Pulmonary artery endothelial cell (primary cell): ENCODE data around the gene GRM1. TPM values are rescaled to one million over a fixed set of nuclear protein-coding genes. Genes with fewer than 3 reads are reported as not detected.

Experiments
- DNase-seq: peaks from one replicate; pipeline ENCODE4 v3.0.0-alpha.2; 2011; ENCODE audit warnings: low read depth, low spot score
- total RNA-seq: library from RNA; depleted of rRNA; stranded (reverse); fragments of >200 nt; gene quantifications from 2 replicates; pipeline ENCODE4 v1.2.3, GENCODE V29; 2014

GRM1 gene
- total RNA-seq, 1 donor from 2014 or later = under 0.01 TPM

DNA sequence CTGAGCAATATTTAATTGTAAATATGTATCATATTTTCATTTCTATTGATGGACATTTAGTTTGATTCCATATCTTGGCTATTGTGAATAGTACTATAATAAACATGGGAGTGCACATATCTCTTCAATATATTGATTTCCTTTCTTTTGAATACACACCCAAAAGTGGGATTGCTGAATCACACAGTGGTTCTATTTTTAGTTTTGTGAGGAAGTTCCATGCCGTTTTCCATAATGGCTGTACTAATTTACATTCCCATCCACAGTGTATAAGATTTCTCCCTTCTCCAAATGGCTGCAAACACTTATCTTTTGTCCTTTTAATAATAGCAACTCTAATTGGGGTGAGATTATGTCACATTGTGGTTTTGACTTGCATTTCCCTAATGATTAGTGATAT lies 428.0 kb downstream of the GRM1 start:
- DNase-seq = no peak

GRCh38 chr6:146460941-146461340 lies 432.1 kb downstream of the GRM1 start:
- no peak for DNase-seq

DNA sequence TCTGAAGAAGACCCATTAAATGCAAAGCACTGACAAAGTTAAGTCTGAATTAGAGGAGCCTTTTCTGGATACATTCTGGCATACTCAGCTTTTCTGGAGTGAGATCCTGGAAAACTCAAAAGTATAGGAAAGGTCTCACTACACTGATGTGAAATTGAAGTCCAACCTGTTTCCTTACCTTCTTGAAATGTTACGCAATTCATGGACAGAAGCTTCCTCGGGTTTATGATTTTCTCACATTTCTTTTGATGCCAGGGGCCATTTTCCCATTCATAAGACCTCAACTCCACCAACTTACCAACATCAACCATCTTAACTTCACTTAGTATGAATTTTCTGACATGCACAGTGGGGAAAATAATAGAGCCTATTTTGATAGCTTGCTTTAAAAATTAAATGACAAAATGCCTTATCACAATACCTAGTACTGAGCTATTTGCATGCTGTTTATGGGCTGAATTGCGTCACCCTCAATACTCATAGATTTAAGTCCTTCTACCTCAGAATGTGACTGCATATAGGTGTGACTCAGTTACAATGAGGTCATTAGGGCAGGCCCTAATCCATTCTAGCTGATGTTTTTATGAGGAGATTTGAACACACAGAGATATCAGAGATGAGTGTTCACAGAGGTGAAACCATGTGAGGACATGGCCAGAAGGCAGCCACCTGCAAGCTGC lies 441.4 kb downstream of the GRM1 start:
- DNase-seq = no peak

GRCh38 chr6:146472918-146473317 lies 444.1 kb downstream of the GRM1 start:
- no peak for DNase-seq

DNA sequence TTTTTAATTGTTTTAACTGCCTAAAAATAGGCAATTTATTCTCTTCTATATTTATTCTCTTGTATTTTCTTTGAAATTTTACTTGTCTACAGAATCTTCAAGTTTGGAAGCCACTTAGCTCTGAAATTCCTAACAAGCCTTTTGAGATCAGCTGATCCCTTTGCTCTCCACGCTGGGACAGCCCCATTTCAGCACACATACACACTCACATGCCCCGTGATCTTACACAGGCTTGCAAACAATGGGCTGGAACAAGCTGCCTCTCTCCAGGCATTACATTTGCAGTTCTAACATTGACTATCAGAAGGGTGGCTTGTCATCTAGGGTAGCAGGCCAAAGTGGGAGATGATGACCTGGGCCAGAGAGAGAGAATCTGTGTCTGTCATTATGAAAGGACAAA lies 452.7 kb downstream of the GRM1 start:
- DNase-seq = no peak

- DNase-seq = no peak
These were observed 455.5 kb downstream of the GRM1 start for GRCh38 chr6:146484411-146484810.

Other genes with a start within 250 kb of the GRM1 start
- 16.4 and 20.8 TPM in 2 replicates for gene FBXO30, start 214.3 kb upstream of the GRM1 start, total RNA-seq
- gene SHPRH, start 64.7 kb upstream of the GRM1 start, total RNA-seq = 14.7 and 14.8 TPM in 2 replicates